Activated B cell treated with CpG ODN at 0.5 μM for 24 hours (primary cell): ENCODE measurements around the gene NRG3. TPM values are rescaled to one million over a fixed set of nuclear protein-coding genes. Genes with fewer than 3 reads are reported as not detected.

Source experiments
- ATAC-seq: fragments of 200-7000 bp; cut with Tn5 transposase; one replicate; pipeline ENCODE4 v1.10.0; 2021; ENCODE audit warnings: low read depth, mild to moderate bottlenecking, moderate library complexity
- CTCF ChIA-PET: fragments of 350-600 bp; sonication (Branson Sonifier 250); formaldehyde crosslinking; loops from one replicate; lab custom pipeline; 2021; ENCODE audit warnings: antibody characterized with exemption; lab: Charles Lee
- POLR2A ChIA-PET: fragments of 350-600 bp; sonication (Branson Sonifier 250); formaldehyde crosslinking; loops from one replicate; lab custom pipeline; 2021; ENCODE audit warnings: antibody characterized with exemption; lab: Charles Lee
- DNase-seq: peaks from one replicate; pipeline ENCODE4 v3.0.0; 2022
- H3K27ac Mint-ChIP-seq: one replicate; pipeline ENCODE4 v1.8.0; 2020; ENCODE audit warnings: mixed read lengths
- H3K27me3 Mint-ChIP-seq: one replicate; pipeline ENCODE4 v1.8.0; 2021; ENCODE audit warnings: mixed read lengths
- H3K36me3 Mint-ChIP-seq: one replicate; pipeline ENCODE4 v1.8.0; 2021; ENCODE audit warnings: low read depth, mixed read lengths
- H3K4me1 Mint-ChIP-seq: one replicate; pipeline ENCODE4 v1.8.0; 2021; ENCODE audit warnings: mixed read lengths
- H3K4me3 Mint-ChIP-seq: one replicate; pipeline ENCODE4 v1.8.0; 2020; ENCODE audit warnings: mild to moderate bottlenecking, mixed read lengths
- H3K9me3 Mint-ChIP-seq: one replicate; pipeline ENCODE4 v1.8.0; 2020; ENCODE audit warnings: mixed read lengths
- intact Hi-C: fragments of 100-400 bp; cut with micrococcal nuclease; formaldehyde crosslinking; loops from one replicate; pipeline ENCODE4 v1.15.1; 2024
- total RNA-seq: library from RNA; stranded (reverse); gene quantifications from 2 replicates; pipeline ENCODE4 v1.2.3, GENCODE V29; 2022
- TF ChIP-seq, protein P1 (sequence below): fragments of 200-600 bp; IDR thresholded peaks from one replicate; pipeline ENCODE4 v1.8.0; 2022; ENCODE audit warnings: antibody characterized with exemption, mild to moderate bottlenecking

NRG3 gene
- total RNA-seq, 1 donor from 2014 or later = not detected

GRCh38 chr10:82565197-82565575 is 690.2 kb downstream of the NRG3 start:
- no peak overlapping the region for H3K27ac Mint-ChIP-seq
- CTCF ChIA-PET = no interaction called here

GRCh38 chr10:82572744-82573143 is 697.8 kb downstream of the NRG3 start:
- TF ChIP-seq, protein P1, sequence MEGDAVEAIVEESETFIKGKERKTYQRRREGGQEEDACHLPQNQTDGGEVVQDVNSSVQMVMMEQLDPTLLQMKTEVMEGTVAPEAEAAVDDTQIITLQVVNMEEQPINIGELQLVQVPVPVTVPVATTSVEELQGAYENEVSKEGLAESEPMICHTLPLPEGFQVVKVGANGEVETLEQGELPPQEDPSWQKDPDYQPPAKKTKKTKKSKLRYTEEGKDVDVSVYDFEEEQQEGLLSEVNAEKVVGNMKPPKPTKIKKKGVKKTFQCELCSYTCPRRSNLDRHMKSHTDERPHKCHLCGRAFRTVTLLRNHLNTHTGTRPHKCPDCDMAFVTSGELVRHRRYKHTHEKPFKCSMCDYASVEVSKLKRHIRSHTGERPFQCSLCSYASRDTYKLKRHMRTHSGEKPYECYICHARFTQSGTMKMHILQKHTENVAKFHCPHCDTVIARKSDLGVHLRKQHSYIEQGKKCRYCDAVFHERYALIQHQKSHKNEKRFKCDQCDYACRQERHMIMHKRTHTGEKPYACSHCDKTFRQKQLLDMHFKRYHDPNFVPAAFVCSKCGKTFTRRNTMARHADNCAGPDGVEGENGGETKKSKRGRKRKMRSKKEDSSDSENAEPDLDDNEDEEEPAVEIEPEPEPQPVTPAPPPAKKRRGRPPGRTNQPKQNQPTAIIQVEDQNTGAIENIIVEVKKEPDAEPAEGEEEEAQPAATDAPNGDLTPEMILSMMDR = no peak
- CTCF ChIA-PET = no interaction called here
- POLR2A ChIA-PET = no interaction called here
- Mint-ChIP-seq H3K4me1 (no peaks in the 10 kb centered on the region), H3K27ac (no peak overlapping the region), H3K9me3 (peaks cover 3% of the 10 kb centered on the region), H3K4me3 (no peak overlapping the region), H3K27me3 (no peaks in the 10 kb centered on the region), H3K36me3 (no peaks in the 10 kb centered on the region)
- DNase-seq (no peak), ATAC-seq (no peak)
- intact Hi-C loops = no loop called here

More at GRCh38 chr10:82565197-82565575, 690.2 kb downstream of the NRG3 start:
- no peaks in the 10 kb centered on the region for H3K27me3 Mint-ChIP-seq
- ATAC-seq (no peak), DNase-seq (no peak)
- intact Hi-C loops = no loop called here
- TF ChIP-seq, protein P1 = no peak
- no peaks in the 10 kb centered on the region for H3K36me3 Mint-ChIP-seq
- no peaks in the 10 kb centered on the region for H3K4me1 Mint-ChIP-seq
- POLR2A ChIA-PET = no interaction called here
- no peaks in the 10 kb centered on the region for H3K9me3 Mint-ChIP-seq
- no peak overlapping the region for H3K4me3 Mint-ChIP-seq

DNA sequence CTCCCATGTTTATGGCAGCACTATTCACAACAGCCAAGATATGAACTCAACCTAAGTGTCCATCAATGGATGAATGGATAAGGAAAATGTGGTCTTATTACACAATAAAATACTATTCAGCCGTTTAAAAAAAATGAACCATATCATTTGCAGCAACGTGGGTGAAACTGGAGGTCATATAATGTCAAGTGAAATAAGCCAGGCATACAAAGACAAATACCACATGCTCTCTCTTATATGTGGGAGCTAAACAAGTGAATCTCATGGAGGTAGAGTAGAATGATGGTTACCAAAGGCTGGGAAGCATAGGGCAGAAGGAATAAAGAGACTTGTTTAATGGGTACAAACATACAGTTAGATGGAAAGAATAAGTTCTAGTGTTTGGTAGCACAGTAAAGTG is 699.1 kb downstream of the NRG3 start:
- POLR2A ChIA-PET = no interaction called here
- H3K9me3 Mint-ChIP-seq = peaks cover 3% of the 10 kb centered on the region
- TF ChIP-seq, protein P1 = no peak
- intact Hi-C loops = no loop called here
- H3K4me1 Mint-ChIP-seq = no peaks in the 10 kb centered on the region
- H3K4me3 Mint-ChIP-seq = no peak overlapping the region
- DNase-seq (no peak), ATAC-seq (no peak)
- CTCF ChIA-PET = no interaction called here
- H3K27me3 Mint-ChIP-seq = no peaks in the 10 kb centered on the region
- no peaks in the 10 kb centered on the region for H3K36me3 Mint-ChIP-seq
- no peak overlapping the region for H3K27ac Mint-ChIP-seq

GRCh38 chr10:82575318-82575717 is 700.3 kb downstream of the NRG3 start:
- Mint-ChIP-seq H3K27ac (no peak overlapping the region), H3K36me3 (no peaks in the 10 kb centered on the region), H3K4me3 (no peak overlapping the region), H3K27me3 (no peaks in the 10 kb centered on the region), H3K9me3 (peaks cover 3% of the 10 kb centered on the region), H3K4me1 (no peaks in the 10 kb centered on the region)
- POLR2A ChIA-PET = no interaction called here
- intact Hi-C loops = no loop called here
- CTCF ChIA-PET = no interaction called here
- DNase-seq (no peak), ATAC-seq (no peak)
- TF ChIP-seq, protein P1 = no peak

- no peaks in the 10 kb centered on the region for H3K27me3 Mint-ChIP-seq
- ChIA-PET POLR2A (no interaction called here), CTCF (no interaction called here)
- ATAC-seq (no peak), DNase-seq (no peak)
- H3K9me3 Mint-ChIP-seq = peaks cover 3% of the 10 kb centered on the region
- no peak overlapping the region for H3K27ac Mint-ChIP-seq
- intact Hi-C loops = no loop called here
- TF ChIP-seq, protein P1 = no peak
- no peaks in the 10 kb centered on the region for H3K4me1 Mint-ChIP-seq
- no peaks in the 10 kb centered on the region for H3K36me3 Mint-ChIP-seq
- no peak overlapping the region for H3K4me3 Mint-ChIP-seq
Measured at GRCh38 chr10:82576093-82576492, 701.1 kb downstream of the NRG3 start.
